Neural progenitor cell (in vitro differentiated cells): ENCODE measurements around the gene DDX39B.

Experiments used
- EZH2 ChIP-seq: fragments of 200-600 bp; sonication (generic); IDR thresholded peaks from 2 replicates; pipeline ENCODE4 v1.6.1; 2017; ENCODE audit warnings: antibody characterized with exemption, mild to moderate bottlenecking, moderate library complexity
- EZH2phosphoT487 ChIP-seq: fragments of 200-600 bp; sonication (generic); IDR thresholded peaks from 2 replicates; pipeline ENCODE4 v1.6.1; 2017; ENCODE audit warnings: antibody characterized with exemption
- TF ChIP-seq, protein P1 (sequence below): fragments of 200-600 bp; sonication (generic); IDR thresholded peaks from 2 replicates; pipeline ENCODE4 v1.5.1; 2017; ENCODE audit warnings: antibody characterized with exemption, mild to moderate bottlenecking

DNA sequence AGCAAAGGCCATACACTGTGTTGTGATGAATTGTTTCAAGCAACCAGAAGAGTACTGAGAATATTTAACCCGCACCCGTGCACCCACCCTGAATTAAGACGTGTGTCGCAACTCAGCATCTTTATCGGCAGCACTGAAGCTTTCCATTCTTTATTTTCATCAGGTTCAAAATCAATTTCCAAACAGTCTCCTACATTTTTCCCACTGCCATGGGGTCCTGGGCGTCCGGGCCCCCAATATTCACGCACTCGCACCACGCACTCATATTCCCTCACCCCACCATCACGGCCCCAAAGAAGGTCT lies 38.6 kb upstream of the DDX39B start:
- TF ChIP-seq, protein P1, sequence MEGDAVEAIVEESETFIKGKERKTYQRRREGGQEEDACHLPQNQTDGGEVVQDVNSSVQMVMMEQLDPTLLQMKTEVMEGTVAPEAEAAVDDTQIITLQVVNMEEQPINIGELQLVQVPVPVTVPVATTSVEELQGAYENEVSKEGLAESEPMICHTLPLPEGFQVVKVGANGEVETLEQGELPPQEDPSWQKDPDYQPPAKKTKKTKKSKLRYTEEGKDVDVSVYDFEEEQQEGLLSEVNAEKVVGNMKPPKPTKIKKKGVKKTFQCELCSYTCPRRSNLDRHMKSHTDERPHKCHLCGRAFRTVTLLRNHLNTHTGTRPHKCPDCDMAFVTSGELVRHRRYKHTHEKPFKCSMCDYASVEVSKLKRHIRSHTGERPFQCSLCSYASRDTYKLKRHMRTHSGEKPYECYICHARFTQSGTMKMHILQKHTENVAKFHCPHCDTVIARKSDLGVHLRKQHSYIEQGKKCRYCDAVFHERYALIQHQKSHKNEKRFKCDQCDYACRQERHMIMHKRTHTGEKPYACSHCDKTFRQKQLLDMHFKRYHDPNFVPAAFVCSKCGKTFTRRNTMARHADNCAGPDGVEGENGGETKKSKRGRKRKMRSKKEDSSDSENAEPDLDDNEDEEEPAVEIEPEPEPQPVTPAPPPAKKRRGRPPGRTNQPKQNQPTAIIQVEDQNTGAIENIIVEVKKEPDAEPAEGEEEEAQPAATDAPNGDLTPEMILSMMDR, result no peak
- TF ChIP-seq EZH2 (no peak), EZH2phosphoT487 (no peak)
